Stomach (tissue), 9 donors: Measurements from ENCODE around the gene DNM3. TPM values are rescaled to one million over a fixed set of nuclear protein-coding genes. Genes with fewer than 3 reads are reported as not detected.

ENCODE experiments used
- DNase-seq, 2 donors: peaks; one replicate each; pipeline versions ENCODE4 v3.0.0 to v3.0.0-alpha.2; 2013 to 2019
- H3K27ac ChIP-seq, 5 donors: fragments of 200-600 bp in 4 of 5; sonication (generic) in 4 of 5; one replicate each; pipeline ENCODE4 v1.5.1; 2013 to 2019; ENCODE audit warnings: mild to moderate bottlenecking in 1 of 5, moderate library complexity in 1 of 5
- H3K27me3 ChIP-seq, 3 donors: fragments of 200-600 bp; sonication (generic); one replicate each; pipeline ENCODE4 v1.5.1; 2017 to 2019; ENCODE audit warnings: mixed run types in 1 of 3
- H3K36me3 ChIP-seq, 4 donors: fragments of 200-600 bp; sonication (generic); 1 replicate in 3 of 4; 2 replicates in 1 of 4; pipeline ENCODE4 v1.5.1; 2016 to 2019
- H3K4me1 ChIP-seq, 4 donors: fragments of 200-600 bp; sonication (generic); one replicate each; pipeline ENCODE4 v1.5.1; 2016 to 2019
- H3K4me3 ChIP-seq, 4 donors: fragments of 200-600 bp; sonication (generic) in 3 of 4; one replicate each; pipeline ENCODE4 v1.5.1; 2016 to 2019; ENCODE audit warnings: mild to moderate bottlenecking in 1 of 4
- H3K9me3 ChIP-seq, 4 donors: fragments of 200-600 bp; sonication (generic); one replicate each; pipeline ENCODE4 v1.5.1; 2016 to 2019
- CTCF ChIP-seq, 7 experiments: fragments of 450-650 bp in 4 of 7; fragments of 200-600 bp in 3 of 7; sonication (generic) in 3 of 7; IDR thresholded peaks; one replicate each; pipeline ENCODE4 v1.5.1; 2016 to 2019; ENCODE audit warnings: antibody characterized with exemption in 7 of 7, control low read depth in 2 of 7, mild to moderate bottlenecking in 1 of 7
- EP300 ChIP-seq: sonication (generic); formaldehyde crosslinking; IDR thresholded peaks from one replicate; pipeline ENCODE4 v1.6.1; 2017; ENCODE audit warnings: antibody characterized with exemption
- POLR2A ChIP-seq, 4 donors: fragments of 450-650 bp; IDR thresholded peaks; one replicate each; pipeline ENCODE4 v1.6.1; 2016; ENCODE audit warnings: antibody characterized with exemption in 4 of 4, control low read depth in 2 of 4, mild to moderate bottlenecking in 1 of 4, moderate library complexity in 1 of 4
- POLR2AphosphoS5 ChIP-seq, 3 donors: sonication (generic); formaldehyde crosslinking; IDR thresholded peaks; one replicate each; pipeline ENCODE4 v1.6.1; 2016; ENCODE audit warnings: antibody characterized with exemption in 3 of 3
- WGBS, 5 donors: extraction: QIAGEN DNeasy Blood & Tissue Kit in 3 of 5; methylation state at CpG; one replicate each; pipeline versions ENCODE4 v1.1.5 to v1.1.7; 2013 to 2018; 5-methylcytosine and 5-hydroxymethylcytosine counted together
- intact Hi-C: fragments of 100-400 bp; cut with DNase I; formaldehyde crosslinking; loops from one replicate; pipeline ENCODE4 v1.15.1; 2023; ENCODE audit warnings: low total_unique reads
- polyA plus RNA-seq, 3 donors: library from polyadenylated mRNA; stranded (reverse); fragments of 200-250 nt; gene quantifications; one replicate each; pipeline ENCODE4 v1.2.3, GENCODE V29; 2013
- total RNA-seq, 5 donors: library from RNA; depleted of rRNA; stranded (reverse); fragments of >200 nt; gene quantifications; one replicate each; pipeline versions ENCODE4 v1.1.0 to v1.2.3, GENCODE V29; 2014 to 2016
- donor health status: healthy with polysubstance abuse.
- donor health status: Bipolar disorder and iron deficiency.
- donor health status: healthy.

DNM3 gene
- total and polyA plus RNA-seq, 8 donors = 0.58 to 13.8 (median 2.2) TPM

GRCh38 chr1:171800342-171800741, 41.0 kb upstream of the DNM3 start:
- no peak for DNase-seq
- no peak overlapping the region for H3K4me3 ChIP-seq
- peaks cover 11 to 36% (median 35%) of the 10 kb centered on the region in 4 donors for H3K36me3 ChIP-seq
- peaks cover 0 to 14% (median 2%) of the 10 kb centered on the region in 4 donors for H3K4me1 ChIP-seq
- H3K9me3 ChIP-seq = no peaks in the 10 kb centered on the region
- WGBS, 5 donors = 63 to 82% (median 69%) methylated on average over 3 of the region's 3 CpGs
- no peaks in the 10 kb centered on the region for H3K27me3 ChIP-seq
- H3K27ac ChIP-seq = no peak overlapping the region
- TF ChIP-seq CTCF (IDR thresholded peaks at IDR 0.05) = no peak
- no peak for TF ChIP-seq EP300
- TF ChIP-seq POLR2A (IDR thresholded peaks at IDR 0.05) = no peak
- no peak for TF ChIP-seq POLR2AphosphoS5 (IDR thresholded peaks at IDR 0.05)
- intact Hi-C loops = loop anchor here (5.0 kb wide), 1 partner anchor 182 kb away; no protein-coding TSS in a partner anchor

GRCh38 chr1:171800851-171801250, 40.4 kb upstream of the DNM3 start:
- WGBS, 5 donors = 35 to 59% (median 51%) methylated on average over 3 of the region's 3 CpGs
- Histone ChIP-seq H3K27me3 (no peaks in the 10 kb centered on the region), H3K9me3 (no peaks in the 10 kb centered on the region), H3K36me3 (peaks cover 9 to 30% (median 30%) of the 10 kb centered on the region in 4 donors), H3K27ac (no peak overlapping the region), H3K4me3 (no peak overlapping the region), H3K4me1 (peaks cover 0 to 14% (median 4%) of the 10 kb centered on the region in 4 donors)
- TF ChIP-seq EP300 (no peak), CTCF (IDR thresholded peaks at IDR 0.05) (no peak), POLR2AphosphoS5 (IDR thresholded peaks at IDR 0.05) (no peak), POLR2A (IDR thresholded peaks at IDR 0.05) (no peak)
- no peak for DNase-seq
- intact Hi-C loops = loop anchor here (5.0 kb wide), 1 partner anchor 181 kb away; no protein-coding TSS in a partner anchor

GRCh38 chr1:171801487-171801891, 39.8 kb upstream of the DNM3 start:
- TF ChIP-seq EP300 (no peak), CTCF (IDR thresholded peaks at IDR 0.05) (peak in 5 of 7 experiments; percentile 31 to 72 (median 65))
- intact Hi-C loops = loop anchor here (5.0 kb wide), 1 partner anchor 181 kb away; no protein-coding TSS in a partner anchor

GRCh38 chr1:171802207-171802606, 39.1 kb upstream of the DNM3 start:
- Histone ChIP-seq H3K27ac (no peak overlapping the region), H3K36me3 (peaks cover under 1 to 17% (median 16%) of the 10 kb centered on the region in 4 donors), H3K4me3 (no peak overlapping the region), H3K4me1 (peaks cover 0 to 14% (median 4%) of the 10 kb centered on the region in 4 donors), H3K27me3 (no peaks in the 10 kb centered on the region), H3K9me3 (no peaks in the 10 kb centered on the region)
- 90 to 97% (median 96%) methylated on average over 3 of the region's 3 CpGs for WGBS, 5 donors
- TF ChIP-seq CTCF (IDR thresholded peaks at IDR 0.05) = no peak
- TF ChIP-seq POLR2A (IDR thresholded peaks at IDR 0.05) = no peak
- no peak for TF ChIP-seq EP300
- no peak for TF ChIP-seq POLR2AphosphoS5 (IDR thresholded peaks at IDR 0.05)
- intact Hi-C loops = loop anchor here (5.0 kb wide), 1 partner anchor 180 kb away; no protein-coding TSS in a partner anchor
- DNase-seq = no peak

More at GRCh38 chr1:171801487-171801891, 39.8 kb upstream of the DNM3 start:
- no peaks in the 10 kb centered on the region for H3K27me3 ChIP-seq
- peaks cover 0 to 14% (median 4%) of the 10 kb centered on the region in 4 donors for H3K4me1 ChIP-seq
- H3K36me3 ChIP-seq = peaks cover 6 to 24% (median 23%) of the 10 kb centered on the region in 4 donors
- WGBS, 5 donors = 0 to 5% (median 2%) methylated on average over 2 of the region's 2 CpGs
- DNase-seq = peak in 1 of 2 donors; percentile 78
- no peak overlapping the region for H3K27ac ChIP-seq
- no peaks in the 10 kb centered on the region for H3K9me3 ChIP-seq
- H3K4me3 ChIP-seq = no peak overlapping the region
